ENCODE data around the gene CYGB. TPM values are rescaled to one million over a fixed set of nuclear protein-coding genes. Genes with fewer than 3 reads are reported as not detected.

The CYGB gene
- total and polyA plus RNA-seq, 2 of the 13 experiments (the other 11 are each of a cell fraction or from before 2014, with no cell fraction given): 18.9 to 27.1 TPM

DNA sequence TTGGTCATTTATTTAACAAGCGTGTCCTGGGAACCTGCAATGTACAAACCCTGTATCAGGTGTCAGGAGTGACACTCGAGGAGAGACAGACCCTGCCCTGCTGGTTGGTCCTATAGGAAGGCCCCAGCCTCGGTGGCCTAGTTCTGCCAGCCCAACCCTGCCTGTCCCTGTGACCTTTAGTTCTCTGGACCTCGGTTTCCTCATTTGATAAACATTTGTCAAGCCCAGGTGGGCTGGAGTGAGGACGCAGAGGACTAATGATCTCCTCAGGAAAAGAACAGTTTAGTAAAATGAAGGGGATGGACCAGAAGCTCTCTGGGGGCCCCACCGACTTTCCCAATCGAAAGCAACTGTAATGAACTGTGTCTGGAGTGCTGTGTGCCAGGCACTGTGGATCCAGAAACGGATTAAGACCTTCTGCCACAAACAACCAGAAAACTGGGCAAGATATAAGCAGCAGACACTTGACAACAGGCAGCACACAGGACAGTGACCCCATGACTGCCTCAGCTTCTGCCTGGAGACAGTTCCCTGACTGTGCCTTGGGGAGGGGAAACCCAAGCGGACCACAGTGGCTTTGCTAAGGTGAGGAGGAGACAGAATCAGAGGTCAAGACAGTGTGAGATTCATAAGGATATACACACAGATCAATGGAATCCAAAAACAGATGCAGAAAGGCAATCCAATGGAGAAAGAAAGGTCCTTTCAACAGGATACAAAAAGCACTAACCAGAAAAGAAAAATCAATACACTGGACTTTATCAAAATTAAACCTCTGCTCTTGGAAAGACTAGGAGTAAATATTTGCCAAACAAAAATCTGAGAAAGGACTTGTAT is 11.1 kb upstream of the CYGB start (continued):
- TF ChIP-seq, protein P1, sequence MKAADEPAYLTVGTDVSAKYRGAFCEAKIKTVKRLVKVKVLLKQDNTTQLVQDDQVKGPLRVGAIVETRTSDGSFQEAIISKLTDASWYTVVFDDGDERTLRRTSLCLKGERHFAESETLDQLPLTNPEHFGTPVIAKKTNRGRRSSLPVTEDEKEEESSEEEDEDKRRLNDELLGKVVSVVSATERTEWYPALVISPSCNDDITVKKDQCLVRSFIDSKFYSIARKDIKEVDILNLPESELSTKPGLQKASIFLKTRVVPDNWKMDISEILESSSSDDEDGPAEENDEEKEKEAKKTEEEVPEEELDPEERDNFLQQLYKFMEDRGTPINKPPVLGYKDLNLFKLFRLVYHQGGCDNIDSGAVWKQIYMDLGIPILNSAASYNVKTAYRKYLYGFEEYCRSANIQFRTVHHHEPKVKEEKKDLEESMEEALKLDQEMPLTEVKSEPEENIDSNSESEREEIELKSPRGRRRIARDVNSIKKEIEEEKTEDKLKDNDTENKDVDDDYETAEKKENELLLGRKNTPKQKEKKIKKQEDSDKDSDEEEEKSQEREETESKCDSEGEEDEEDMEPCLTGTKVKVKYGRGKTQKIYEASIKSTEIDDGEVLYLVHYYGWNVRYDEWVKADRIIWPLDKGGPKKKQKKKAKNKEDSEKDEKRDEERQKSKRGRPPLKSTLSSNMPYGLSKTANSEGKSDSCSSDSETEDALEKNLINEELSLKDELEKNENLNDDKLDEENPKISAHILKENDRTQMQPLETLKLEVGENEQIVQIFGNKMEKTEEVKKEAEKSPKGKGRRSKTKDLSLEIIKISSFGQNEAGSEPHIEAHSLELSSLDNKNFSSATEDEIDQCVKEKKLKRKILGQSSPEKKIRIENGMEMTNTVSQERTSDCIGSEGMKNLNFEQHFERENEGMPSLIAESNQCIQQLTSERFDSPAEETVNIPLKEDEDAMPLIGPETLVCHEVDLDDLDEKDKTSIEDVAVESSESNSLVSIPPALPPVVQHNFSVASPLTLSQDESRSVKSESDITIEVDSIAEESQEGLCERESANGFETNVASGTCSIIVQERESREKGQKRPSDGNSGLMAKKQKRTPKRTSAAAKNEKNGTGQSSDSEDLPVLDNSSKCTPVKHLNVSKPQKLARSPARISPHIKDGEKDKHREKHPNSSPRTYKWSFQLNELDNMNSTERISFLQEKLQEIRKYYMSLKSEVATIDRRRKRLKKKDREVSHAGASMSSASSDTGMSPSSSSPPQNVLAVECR (CRISPR knock-in tag; IDR thresholded peaks at IDR 0.05; ENCODE audit: borderline replicate concordance): peak; percentile 49; the same call in 1 of the 2 replicates
- TF ChIP-seq HDAC1 (CRISPR knock-in tag; IDR thresholded peaks at IDR 0.05) (peak; percentile 54; the same call in 1 of the 2 replicates), NR2C2 (CRISPR knock-in tag; IDR thresholded peaks at IDR 0.05; ENCODE audit: borderline replicate concordance) (peak; percentile 65; the same call in 1 of the 2 replicates), NR2F1 (CRISPR knock-in tag; IDR thresholded peaks at IDR 0.05) (peak in 1 of 2 experiments; percentile 34; a peak in 1 of 4 replicates), MEF2D (CRISPR knock-in tag; IDR thresholded peaks at IDR 0.05) (peak; percentile 80; the same call in 1 of the 2 replicates), HOXA9 (CRISPR knock-in tag; IDR thresholded peaks at IDR 0.05; ENCODE audit: borderline replicate concordance) (no peak), TBX2 (CRISPR knock-in tag; IDR thresholded peaks at IDR 0.05; ENCODE audit: borderline replicate concordance) (peak; percentile 77; the same call in 1 of the 2 replicates), BORCS8-MEF2B (CRISPR knock-in tag; IDR thresholded peaks at IDR 0.05) (peak; percentile 46; the same call in 1 of the 2 replicates), ZNF781 (CRISPR knock-in tag; IDR thresholded peaks at IDR 0.05; ENCODE audit: borderline replicate concordance, not compliant biosample characterization) (peak; percentile 67), NCOA2 (CRISPR knock-in tag; IDR thresholded peaks at IDR 0.05) (peak; percentile 60; the same call in 1 of the 2 replicates), SALL1 (CRISPR knock-in tag; IDR thresholded peaks at IDR 0.05) (peak; percentile 75), SIX1 (CRISPR knock-in tag; IDR thresholded peaks at IDR 0.05; ENCODE audit: borderline replicate concordance) (peak; percentile 70; the same call in 1 of the 2 replicates), NFRKB (IDR thresholded peaks at IDR 0.05) (no peak), ZNF878 (CRISPR knock-in tag; IDR thresholded peaks at IDR 0.05) (peak; percentile 62; the same call in 1 of the 2 replicates), ZNF563 (CRISPR knock-in tag; IDR thresholded peaks at IDR 0.05) (no peak), GZF1 (CRISPR knock-in tag; IDR thresholded peaks at IDR 0.05) (peak; percentile 79; the same call in 1 of the 2 replicates), FOSL2 (CRISPR knock-in tag; IDR thresholded peaks at IDR 0.05) (peak; percentile 22; the same call in 1 of the 2 replicates), LCORL (IDR thresholded peaks at IDR 0.05) (no peak), LCORL (CRISPR knock-in tag; IDR thresholded peaks at IDR 0.05) (peak; percentile 65), KMT2B (CRISPR knock-in tag; IDR thresholded peaks at IDR 0.05) (no peak)
- TF ChIP-seq, protein P2, sequence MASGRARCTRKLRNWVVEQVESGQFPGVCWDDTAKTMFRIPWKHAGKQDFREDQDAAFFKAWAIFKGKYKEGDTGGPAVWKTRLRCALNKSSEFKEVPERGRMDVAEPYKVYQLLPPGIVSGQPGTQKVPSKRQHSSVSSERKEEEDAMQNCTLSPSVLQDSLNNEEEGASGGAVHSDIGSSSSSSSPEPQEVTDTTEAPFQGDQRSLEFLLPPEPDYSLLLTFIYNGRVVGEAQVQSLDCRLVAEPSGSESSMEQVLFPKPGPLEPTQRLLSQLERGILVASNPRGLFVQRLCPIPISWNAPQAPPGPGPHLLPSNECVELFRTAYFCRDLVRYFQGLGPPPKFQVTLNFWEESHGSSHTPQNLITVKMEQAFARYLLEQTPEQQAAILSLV (CRISPR knock-in tag; IDR thresholded peaks at IDR 0.05; ENCODE audit: borderline replicate concordance): peak; percentile 64; the same call in 1 of the 2 replicates
- TF ChIP-seq, protein P3, sequence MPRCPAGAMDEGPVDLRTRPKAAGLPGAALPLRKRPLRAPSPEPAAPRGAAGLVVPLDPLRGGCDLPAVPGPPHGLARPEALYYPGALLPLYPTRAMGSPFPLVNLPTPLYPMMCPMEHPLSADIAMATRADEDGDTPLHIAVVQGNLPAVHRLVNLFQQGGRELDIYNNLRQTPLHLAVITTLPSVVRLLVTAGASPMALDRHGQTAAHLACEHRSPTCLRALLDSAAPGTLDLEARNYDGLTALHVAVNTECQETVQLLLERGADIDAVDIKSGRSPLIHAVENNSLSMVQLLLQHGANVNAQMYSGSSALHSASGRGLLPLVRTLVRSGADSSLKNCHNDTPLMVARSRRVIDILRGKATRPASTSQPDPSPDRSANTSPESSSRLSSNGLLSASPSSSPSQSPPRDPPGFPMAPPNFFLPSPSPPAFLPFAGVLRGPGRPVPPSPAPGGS (CRISPR knock-in tag; IDR thresholded peaks at IDR 0.05): 0 out of 2 replicates have a peak, but pooled peaks have one; percentile 59
